ENCODE measurements around the gene SULT2B1.

- no peak for TF ChIP-seq CTCF (IDR thresholded peaks at IDR 0.05)
- TF ChIP-seq POLR2A (IDR thresholded peaks at IDR 0.05), result no peak
- TF ChIP-seq EP300 (IDR thresholded peaks at IDR 0.05), result no peak
Measured at GRCh38 chr19:48641850-48642249, 89.9 kb downstream of the SULT2B1 start.
